ENCODE data around the gene NMD3.

NMD3 gene

DNA sequence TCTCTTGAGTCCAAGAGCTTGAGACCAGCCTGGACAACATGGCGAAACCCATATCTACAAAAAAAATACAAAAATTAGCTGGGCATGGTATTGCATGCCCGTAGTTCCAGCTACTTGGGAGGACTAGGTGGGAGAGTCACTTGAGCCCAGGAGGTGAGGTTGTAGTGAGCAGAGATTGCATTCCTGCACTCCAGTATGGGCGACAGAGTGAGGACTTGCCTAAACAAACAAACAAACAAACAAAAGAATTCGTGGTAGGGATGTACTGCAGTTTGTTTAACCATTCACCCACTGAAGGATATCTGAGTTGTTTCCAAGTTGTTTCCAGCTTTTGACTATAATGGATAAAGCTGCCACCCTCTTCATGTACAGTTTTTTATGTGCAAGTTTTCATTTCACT is 7.5 kb upstream of the NMD3 start:
- no peaks in the 10 kb centered on the region for H3K27me3 ChIP-seq (ENCODE audit: insufficient read depth, low read length)
- H3K4me2 ChIP-seq (ENCODE audit: low read length): no peak overlapping the region
- H3K9me3 ChIP-seq (ENCODE audit: low read length): no peaks in the 10 kb centered on the region
- H3K79me2 ChIP-seq (ENCODE audit: insufficient read depth, low read length): no peaks in the 10 kb centered on the region
- no peak overlapping the region for H3K9ac ChIP-seq (ENCODE audit: low read length)
- H3F3A ChIP-seq (ENCODE audit: insufficient read depth, low read length): no peaks in the 10 kb centered on the region
- H4K20me1 ChIP-seq (ENCODE audit: insufficient read depth, low read length): no peaks in the 10 kb centered on the region
- H3K4me3 ChIP-seq (ENCODE audit: low read depth, low read length, poor library complexity, severe bottlenecking): no peak overlapping the region
- TF ChIP-seq EZH2 (IDR thresholded peaks at IDR 0.05; ENCODE audit: borderline replicate concordance, low read length): no peak
- TF ChIP-seq, protein P1, sequence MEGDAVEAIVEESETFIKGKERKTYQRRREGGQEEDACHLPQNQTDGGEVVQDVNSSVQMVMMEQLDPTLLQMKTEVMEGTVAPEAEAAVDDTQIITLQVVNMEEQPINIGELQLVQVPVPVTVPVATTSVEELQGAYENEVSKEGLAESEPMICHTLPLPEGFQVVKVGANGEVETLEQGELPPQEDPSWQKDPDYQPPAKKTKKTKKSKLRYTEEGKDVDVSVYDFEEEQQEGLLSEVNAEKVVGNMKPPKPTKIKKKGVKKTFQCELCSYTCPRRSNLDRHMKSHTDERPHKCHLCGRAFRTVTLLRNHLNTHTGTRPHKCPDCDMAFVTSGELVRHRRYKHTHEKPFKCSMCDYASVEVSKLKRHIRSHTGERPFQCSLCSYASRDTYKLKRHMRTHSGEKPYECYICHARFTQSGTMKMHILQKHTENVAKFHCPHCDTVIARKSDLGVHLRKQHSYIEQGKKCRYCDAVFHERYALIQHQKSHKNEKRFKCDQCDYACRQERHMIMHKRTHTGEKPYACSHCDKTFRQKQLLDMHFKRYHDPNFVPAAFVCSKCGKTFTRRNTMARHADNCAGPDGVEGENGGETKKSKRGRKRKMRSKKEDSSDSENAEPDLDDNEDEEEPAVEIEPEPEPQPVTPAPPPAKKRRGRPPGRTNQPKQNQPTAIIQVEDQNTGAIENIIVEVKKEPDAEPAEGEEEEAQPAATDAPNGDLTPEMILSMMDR (IDR thresholded peaks at IDR 0.05; ENCODE audit: low read length): no peak
- no peaks in the 10 kb centered on the region for H3K9me2 ChIP-seq (ENCODE audit: low read depth, low read length)
- no peaks in the 10 kb centered on the region for H3K4me1 ChIP-seq (ENCODE audit: insufficient read depth, low read length, severe bottlenecking)
- H2AFZ ChIP-seq (ENCODE audit: low read length): no peak overlapping the region
- H3K27ac ChIP-seq (ENCODE audit: low read depth, low read length, poor library complexity, severe bottlenecking): no peak overlapping the region
- H3K36me3 ChIP-seq (ENCODE audit: insufficient read depth, low read length): no peaks in the 10 kb centered on the region

DNA sequence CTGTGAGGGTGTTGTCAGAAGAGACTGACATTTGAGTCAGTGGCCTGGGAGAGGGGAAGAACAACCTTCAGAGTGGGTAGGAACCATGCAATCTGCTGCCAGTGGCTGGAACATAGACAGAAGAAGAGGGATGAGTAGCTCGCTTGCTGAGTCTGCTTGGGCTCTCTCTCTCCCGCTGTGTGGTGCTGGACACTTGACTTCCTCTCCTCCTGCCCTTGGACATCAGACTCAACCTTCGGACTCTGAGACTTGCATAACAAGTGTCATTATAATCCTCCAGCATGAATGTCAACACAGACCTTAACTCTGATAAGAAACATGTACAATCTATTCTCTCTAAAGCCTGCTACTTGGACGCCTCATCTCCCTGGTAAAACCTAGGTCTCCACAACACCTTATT is 5.9 kb upstream of the NMD3 start:
- Histone ChIP-seq H3K9ac (ENCODE audit: low read length) (no peak overlapping the region), H3K36me3 (ENCODE audit: insufficient read depth, low read length) (no peaks in the 10 kb centered on the region), H3K27ac (ENCODE audit: low read depth, low read length, poor library complexity, severe bottlenecking) (no peak overlapping the region), H3K27me3 (ENCODE audit: insufficient read depth, low read length) (no peaks in the 10 kb centered on the region), H3K4me2 (ENCODE audit: low read length) (no peak overlapping the region), H2AFZ (ENCODE audit: low read length) (no peak overlapping the region), H3K9me3 (ENCODE audit: low read length) (no peaks in the 10 kb centered on the region), H3F3A (ENCODE audit: insufficient read depth, low read length) (no peaks in the 10 kb centered on the region), H3K79me2 (ENCODE audit: insufficient read depth, low read length) (no peaks in the 10 kb centered on the region), H4K20me1 (ENCODE audit: insufficient read depth, low read length) (no peaks in the 10 kb centered on the region), H3K9me2 (ENCODE audit: low read depth, low read length) (no peaks in the 10 kb centered on the region), H3K4me1 (ENCODE audit: insufficient read depth, low read length, severe bottlenecking) (peaks cover under 1% of the 10 kb centered on the region), H3K4me3 (ENCODE audit: low read depth, low read length, poor library complexity, severe bottlenecking) (no peak overlapping the region)
- TF ChIP-seq, protein P1 (IDR thresholded peaks at IDR 0.05; ENCODE audit: low read length): no peak
- no peak for TF ChIP-seq EZH2 (IDR thresholded peaks at IDR 0.05; ENCODE audit: borderline replicate concordance, low read length)

DNA sequence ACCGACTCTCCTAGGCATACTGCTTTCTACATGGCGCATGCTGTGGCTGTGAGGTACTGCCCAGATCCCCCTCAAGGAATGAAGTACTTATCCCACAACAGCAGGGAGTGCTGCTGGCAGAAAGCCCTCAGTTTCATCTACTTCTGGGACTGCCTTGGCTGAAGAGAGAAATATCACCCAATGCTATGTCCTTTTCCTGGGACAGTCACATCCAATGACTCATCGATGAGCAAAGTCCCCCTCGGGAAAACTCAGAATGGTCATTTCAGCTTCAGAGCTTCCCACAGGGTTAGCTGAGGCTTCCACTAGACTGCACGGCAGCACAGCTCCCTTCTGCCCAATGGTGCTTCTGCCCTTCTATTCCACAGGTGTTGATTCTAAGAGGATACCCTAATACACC is 3.6 kb upstream of the NMD3 start:
- Histone ChIP-seq H3K9me3 (ENCODE audit: low read length) (no peaks in the 10 kb centered on the region), H3K9me2 (ENCODE audit: low read depth, low read length) (no peaks in the 10 kb centered on the region), H3K4me3 (ENCODE audit: low read depth, low read length, poor library complexity, severe bottlenecking) (no peak overlapping the region), H3K4me1 (ENCODE audit: insufficient read depth, low read length, severe bottlenecking) (peaks cover 14% of the 10 kb centered on the region), H3K27ac (ENCODE audit: low read depth, low read length, poor library complexity, severe bottlenecking) (no peak overlapping the region), H3K79me2 (ENCODE audit: insufficient read depth, low read length) (peaks cover 11% of the 10 kb centered on the region), H4K20me1 (ENCODE audit: insufficient read depth, low read length) (no peaks in the 10 kb centered on the region), H3K36me3 (ENCODE audit: insufficient read depth, low read length) (peaks cover under 1% of the 10 kb centered on the region; the same call in 1 of the 2 replicates), H2AFZ (ENCODE audit: low read length) (no peak overlapping the region), H3F3A (ENCODE audit: insufficient read depth, low read length) (no peaks in the 10 kb centered on the region), H3K4me2 (ENCODE audit: low read length) (no peak overlapping the region), H3K9ac (ENCODE audit: low read length) (no peak overlapping the region), H3K27me3 (ENCODE audit: insufficient read depth, low read length) (no peaks in the 10 kb centered on the region)
- TF ChIP-seq, protein P1 (IDR thresholded peaks at IDR 0.05; ENCODE audit: low read length): no peak
- no peak for TF ChIP-seq EZH2 (IDR thresholded peaks at IDR 0.05; ENCODE audit: borderline replicate concordance, low read length)
